RKO (cell line): ENCODE data around the gene PREP.

Source experiments
- DNase-seq: peaks from one replicate; pipeline ENCODE4 v3.0.0-alpha.2; 2016; ENCODE audit warnings: low spot score

Gene PREP

DNA sequence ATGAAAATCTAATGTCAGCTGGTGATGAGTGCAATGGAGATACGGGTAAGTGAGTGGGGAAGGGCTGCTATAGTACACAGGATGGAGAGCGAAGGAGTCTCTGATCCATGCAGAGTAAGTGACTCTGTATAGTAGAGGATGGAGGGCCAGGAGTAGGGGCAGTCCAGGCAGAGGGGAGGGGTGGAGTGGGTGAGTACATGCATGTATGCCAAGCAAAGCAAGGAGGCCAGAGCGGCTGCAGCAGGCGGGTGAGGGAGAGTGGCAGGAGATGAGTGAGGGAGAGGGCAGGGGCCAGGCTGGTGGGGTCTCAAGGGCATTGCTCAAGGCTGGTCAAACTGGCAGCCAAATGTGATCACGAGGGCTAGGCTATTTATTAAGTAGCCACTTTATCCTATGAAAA is 94.0 kb downstream of the PREP start:
- no peak for DNase-seq

DNA sequence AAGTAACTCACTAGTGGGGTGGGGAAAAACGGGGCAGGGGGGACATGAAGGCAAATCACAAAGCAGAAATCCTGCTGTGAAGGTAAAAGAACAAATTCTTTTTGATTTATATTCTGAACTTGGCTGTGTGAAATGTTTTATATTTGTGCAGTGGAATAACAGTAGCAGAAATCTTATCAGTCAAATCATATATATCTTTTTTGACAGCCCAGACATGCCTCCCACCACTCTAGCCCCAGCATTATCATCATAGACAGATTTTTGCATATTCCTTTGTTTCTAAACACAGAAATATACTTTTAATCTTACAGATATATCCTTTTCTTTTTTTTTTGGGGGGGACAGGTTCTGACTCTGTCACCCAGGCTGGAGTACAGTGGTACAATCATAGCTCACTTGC is 97.4 kb downstream of the PREP start:
- DNase-seq: no peak

DNA sequence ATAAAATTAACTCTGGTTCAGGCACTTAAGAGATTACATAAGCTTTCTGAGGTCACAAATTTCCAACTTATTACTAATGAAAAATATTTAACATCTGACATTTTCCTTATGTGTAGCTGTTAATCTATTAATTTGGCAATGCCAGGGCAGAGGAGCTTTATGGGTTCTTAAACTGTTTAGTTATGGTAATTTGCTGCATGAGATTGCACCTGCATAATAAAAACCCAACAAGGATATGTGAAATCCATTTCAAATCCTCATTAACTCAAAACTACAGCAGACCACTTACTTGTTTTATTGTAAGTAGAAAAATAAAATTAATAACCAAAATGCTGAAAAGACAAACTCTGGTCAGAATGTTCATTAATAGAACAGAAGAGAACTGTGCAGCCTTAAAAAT is 98.1 kb downstream of the PREP start:
- no peak for DNase-seq

DNA sequence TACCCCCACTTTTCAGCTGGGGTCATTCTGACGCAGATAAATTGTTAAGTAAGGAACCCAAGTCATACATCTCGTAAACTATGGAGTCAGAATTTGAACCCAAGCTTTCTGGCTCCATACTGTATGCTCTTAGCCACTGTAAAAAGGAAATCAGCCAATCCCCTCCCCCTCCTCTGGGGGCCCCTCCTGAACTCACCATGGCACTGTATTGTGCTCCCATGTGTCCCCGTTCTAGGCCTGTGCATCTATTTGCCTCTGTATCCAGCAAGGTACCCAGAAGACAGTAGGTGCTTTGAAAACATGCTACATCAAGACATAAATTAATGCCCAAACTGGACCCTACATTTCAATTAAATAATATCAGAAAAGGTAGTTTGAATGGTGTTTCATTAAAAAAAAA is 98.5 kb downstream of the PREP start:
- no peak for DNase-seq

DNA sequence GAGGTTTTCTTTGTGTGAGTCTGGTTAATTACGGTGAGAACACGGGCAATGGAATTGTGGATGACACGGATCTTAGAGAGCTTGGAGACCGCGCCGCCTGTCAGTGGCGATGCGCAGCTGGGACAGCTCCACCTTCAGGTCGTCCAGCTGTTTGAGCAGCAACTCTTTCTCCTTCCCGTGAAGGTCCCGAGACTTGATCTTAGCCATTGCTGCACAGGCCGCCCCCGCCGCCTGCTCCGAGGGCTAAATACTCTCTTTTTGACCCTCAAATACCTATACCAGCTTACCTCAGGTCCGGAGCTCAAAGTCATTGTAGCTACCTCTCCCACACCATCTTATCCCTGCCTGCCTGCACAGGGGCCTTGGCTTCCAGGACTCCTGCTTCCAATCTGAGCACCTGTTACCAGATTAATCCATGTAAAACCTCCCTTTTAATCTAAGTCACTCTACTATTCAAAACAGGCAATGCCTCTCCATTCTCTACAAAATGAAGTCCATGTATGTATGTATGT is 100.2 kb downstream of the PREP start:
- DNase-seq: no peak

DNA sequence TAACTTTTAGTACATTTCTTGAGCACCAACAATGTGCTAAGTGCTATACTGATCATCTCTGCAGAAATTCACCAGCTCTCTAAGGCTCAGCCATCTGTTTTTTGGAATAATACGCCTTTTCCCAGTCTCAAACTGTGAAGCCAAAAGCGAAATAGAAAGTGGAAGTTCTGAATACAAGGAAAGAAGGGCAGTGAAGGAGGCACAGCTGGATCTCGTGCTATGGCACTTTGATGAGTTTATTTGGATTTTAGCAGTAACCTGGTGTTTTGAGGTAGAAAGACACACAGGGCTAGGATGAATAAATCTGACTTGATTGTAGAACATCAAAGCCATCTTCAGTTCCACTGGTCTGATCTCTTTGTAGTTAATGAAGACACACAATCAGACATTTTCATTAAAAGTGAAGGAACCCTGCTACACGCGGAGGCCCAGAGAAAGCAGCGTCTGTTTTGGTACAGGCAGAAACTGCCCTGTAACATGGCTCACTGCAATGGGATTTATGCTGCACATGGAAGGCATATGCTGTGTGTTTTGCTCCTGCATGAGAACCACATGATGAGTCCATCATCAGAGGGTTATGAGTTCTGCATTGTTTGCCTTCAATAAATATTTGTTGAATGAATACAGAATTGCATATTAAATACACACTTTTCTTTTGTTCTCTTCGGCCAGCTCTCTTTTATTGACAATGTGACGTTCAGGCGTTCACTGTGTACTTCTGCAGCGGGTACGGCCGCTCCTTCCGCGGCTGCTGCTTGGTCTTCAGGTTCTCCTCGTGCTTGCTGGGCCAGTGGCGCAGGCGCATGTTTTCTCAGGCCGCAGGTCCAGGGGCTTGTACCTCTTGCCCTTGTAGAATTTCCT is 100.9 kb downstream of the PREP start:
- no peak for DNase-seq

DNA sequence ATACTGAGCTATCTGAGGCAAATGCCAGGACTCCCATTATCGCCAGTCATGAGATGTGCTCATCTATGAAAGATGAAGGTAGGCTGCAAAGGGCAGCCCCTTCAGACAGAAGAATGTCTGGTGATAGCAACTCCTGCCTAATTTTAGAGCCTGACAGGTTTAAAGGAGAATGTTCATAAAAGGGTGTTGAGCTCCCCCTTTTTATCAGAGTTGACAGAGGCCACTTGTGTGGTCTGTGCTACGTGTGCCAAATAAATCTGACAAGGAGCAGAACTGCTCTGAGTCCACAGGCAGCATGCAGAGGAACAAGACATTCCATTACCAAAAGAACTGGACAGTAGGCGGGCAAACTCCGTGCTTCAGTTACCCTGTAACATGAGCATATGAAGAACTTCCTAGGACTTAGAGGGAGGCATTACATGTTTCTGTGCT is 101.8 kb downstream of the PREP start:
- DNase-seq: no peak

DNA sequence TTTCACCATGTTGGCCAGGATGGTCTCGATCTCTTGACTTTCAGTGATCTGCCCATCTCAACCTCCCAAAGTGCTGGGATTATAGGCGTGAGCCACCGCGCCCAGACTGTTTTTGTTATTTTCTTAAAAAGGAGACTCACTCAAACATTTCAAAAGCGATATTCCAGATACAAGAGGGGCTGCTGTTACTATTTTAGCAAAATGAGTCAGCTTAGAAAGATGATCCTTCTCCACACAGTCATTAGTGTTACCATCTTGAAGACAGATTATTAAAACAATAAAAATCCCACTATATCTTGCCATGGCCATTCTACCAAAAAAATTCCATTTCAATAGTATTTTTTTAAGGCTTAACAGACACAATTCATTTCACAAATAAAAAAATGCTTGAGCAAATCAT is 102.8 kb downstream of the PREP start:
- DNase-seq: no peak

DNA sequence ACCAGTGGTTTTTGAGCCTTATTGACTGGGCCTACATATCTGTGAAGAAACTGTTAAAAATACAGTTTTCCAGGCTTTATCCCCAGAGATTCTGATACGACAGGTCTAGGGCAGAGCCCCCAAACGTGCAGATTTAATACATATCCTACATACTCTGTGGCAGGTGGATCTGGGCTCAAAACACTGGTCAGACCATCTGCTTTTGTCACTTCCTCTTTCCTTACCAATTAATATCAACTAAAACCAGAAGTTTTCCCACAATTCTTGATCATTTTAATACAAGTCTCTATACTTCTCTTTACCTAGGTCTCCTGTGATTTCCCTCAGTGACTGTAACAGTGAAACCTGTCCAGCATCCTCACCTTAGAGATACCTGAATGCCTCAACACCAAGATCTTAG is 108.8 kb downstream of the PREP start:
- no peak for DNase-seq

DNA sequence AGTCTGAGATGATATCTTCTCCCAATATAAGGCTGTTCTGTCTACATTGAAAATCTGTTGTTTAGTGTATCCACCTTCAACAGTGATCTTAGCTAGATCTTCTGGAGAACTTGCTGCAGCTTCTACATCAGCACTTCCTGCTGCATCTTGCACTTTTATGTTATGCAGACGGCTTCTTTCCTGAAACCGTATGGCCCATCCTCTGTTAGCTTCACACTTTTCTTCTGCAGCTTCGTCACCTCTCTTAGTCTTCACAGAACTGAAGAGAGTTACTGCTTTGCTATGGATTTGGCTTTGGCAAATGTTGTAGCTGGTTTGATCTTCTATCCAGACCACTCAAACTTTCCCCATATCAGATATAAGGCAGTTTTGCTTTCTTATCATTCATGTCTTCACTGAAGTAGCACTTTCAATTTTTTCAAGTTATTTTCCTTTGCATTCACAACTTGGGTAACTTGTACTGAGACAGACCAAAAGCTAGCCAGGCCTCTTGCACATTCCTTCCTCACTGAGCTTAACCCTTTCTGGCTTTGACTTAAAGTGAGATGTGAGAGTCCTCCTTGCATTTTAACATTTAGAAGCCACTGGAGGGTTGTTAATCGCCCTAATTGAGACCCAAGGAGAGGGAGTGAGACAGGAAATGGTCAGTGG is 110.1 kb downstream of the PREP start:
- no peak for DNase-seq

DNA sequence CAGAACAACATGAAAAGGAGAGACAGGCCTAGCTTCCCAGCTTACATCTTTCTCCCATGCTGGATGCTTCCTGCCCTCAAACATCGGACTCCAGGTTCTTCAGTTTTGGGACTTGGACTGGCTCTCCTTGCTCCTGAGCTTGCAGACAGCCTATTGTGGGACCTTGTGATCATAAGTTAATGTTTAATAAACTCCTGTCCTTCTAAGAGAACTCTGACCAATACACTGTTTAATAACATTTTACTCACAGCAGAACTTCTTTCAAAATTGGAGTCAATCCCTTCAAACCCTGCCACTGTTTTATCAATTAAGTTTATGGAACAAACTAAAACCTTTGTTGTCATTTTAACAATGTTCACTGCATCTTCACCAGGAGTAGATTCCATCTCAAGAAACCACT is 111.4 kb downstream of the PREP start:
- DNase-seq: no peak

DNA sequence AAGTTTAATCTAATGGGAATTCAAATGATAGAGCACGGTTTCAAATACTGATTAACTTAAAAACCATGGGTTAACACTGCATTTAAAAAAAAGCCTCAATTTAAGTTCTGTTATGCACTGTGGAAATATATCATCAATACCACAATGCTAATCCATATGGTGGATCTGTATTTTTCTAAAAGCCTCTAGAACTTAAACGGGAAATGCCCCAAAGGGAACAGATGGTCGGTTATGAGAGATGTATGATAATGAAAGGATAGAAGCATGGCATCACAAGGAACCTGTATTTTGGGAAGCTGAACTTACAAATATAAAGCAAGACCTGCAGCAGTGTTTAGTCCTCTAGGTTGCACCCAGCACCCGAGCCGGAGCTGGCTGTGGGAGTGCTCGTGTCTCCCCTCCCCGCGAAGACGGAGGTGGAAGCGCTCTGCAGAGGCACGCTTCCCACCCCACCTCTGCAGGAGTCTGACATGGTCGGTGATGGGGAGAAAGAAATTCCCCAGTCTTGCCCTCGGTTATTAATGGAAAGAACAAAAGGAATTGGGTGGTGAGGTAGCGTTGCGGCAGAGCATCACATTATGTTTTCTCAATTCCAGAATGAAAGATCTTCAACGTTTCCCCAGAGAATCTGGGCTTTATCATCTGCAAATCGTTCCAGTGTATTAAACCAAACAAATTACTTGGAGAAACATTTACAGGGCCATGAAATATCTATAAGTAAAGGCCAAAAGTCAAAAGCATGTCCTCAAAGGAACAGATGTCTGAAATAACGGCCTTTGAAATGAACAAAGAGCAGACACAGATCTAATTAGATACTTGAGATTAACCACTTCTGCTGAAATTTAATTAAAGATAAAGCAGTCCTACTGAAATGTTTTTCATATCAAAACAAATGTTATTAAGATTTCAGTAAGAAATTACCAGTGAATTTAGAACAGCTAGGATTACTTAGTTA is 120.0 kb downstream of the PREP start:
- DNase-seq: no peak

DNA sequence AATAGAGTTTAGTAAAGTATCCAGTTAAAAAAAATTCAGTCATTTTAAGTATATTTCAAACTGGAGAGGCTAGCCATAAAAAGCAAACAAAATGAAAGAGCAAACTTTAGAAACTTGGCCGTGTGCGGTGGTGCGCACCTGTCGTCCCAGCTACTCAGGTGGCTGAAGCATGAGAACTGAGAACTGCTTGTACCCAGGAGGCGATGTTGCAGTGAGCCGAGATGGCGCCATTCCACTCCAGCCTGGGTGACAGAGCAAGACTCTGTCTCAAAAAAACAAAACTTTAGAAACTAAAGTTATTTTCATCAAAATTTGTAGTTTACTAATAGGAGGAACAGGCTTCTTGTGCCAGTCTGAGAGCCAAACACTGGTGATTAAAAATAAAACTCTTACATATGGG is 122.8 kb downstream of the PREP start:
- DNase-seq: no peak

DNA sequence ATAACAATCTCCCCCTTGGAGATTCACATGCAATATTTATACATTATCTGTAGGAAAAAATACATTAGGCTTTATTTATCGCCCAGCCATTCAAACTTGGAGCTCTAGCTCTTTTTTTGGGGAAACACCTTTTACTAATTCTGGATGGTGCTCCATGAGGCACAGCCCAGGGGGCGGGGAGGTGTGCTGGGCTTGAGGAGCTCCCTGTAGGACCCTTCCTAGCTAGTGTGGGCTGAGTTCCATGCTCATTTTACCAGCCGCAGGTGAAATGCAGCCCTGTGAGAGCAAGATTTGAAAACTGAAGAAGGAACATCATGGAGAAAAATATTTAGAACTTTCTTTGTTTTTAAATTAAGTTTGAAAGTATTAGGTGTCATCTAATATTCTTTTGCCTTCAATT is 123.4 kb downstream of the PREP start:
- no peak for DNase-seq

DNA sequence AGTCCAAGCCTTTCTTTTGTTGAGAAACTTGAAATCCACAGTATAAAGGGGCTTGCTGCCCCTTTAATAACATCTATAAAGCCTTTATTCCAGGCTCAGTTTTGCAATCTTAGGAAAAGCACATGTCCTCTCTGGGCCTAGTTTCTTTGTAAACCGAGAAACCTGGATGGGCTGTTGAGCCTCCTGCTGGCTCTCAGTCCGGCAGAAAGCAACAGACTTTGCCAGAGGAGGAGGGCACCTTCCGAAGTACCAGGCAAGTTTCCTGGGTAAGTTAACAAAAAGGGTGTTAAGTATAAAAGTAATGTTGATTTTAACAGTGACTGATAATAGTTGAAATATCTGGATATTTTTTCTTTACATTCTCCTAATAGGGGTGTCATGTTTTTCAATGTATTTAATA is 124.1 kb downstream of the PREP start:
- no peak for DNase-seq

DNA sequence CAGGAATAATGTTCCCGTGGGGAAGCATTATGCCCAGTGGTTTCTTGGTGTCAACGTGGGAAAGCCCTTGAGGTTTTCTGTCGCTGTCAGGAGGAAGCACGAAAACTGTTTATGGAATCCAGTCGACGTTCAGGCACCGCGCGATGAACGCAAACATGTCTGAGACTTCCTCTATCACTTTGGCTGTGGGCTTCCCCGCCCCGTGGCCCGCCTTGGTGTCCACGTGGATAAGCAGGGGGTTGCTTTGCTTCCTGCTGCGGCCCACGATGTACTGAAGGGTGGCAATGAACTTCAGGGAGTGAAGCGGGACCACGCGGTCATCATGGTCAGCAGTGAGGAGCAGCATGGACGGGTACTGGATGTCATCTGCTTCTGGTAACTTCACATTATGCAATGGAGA is 124.8 kb downstream of the PREP start:
- DNase-seq: no peak

DNA sequence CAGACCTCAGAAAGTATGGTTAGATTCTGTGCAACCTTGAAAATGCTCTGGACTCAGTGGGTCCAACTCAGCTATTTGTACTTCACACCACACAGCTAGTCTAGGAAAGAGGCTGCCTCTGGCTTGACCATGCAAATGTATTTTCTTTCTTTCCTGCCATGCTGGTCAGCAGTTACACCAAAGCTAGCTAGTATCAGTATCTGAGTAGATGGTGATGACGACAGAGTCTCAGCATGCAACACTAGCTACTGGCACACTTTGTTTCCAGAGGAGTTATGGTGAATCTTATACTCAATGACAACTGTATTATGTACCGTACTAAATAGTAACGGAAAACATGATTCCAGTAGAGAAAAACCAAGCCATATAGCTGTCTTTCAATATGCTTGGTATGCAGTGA is 126.5 kb downstream of the PREP start:
- no peak for DNase-seq

DNA sequence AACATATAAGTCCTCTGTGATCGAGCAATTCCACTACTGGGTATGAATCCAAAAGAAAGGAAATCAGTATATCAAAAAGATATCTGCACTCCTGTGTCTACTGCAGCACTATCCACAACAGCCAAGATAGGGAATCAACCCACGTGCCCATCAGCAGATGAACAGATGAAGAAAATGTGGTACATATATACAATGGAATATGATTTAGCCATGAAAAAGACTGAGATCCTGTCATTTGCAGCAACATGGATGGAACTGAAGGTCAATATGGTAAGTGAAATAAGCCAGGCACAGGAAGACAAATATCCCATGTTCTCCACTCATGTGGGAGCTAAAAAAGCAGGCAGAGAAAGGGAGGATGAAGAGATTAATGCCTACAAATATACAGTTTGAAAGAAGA is 127.3 kb downstream of the PREP start:
- no peak for DNase-seq

DNA sequence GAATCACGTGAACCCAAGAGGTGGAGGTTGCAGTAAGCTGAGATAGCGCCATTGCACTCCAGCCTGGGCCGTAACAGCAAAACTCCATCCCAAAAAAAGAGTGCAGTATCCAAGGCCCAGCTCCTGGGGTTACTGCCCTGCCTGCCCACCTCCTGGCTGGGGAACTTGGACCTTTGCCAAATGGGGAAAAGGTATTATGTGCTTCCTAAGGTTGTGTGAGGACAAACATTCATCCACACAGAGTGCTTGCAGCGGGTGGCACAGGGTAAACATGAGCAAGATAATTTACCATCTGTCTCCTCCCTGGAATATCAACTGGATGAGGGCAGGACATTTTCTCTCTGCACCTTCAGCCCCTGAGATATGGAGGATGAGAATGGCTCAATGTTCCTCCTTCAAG is 128.2 kb downstream of the PREP start:
- DNase-seq: no peak

DNA sequence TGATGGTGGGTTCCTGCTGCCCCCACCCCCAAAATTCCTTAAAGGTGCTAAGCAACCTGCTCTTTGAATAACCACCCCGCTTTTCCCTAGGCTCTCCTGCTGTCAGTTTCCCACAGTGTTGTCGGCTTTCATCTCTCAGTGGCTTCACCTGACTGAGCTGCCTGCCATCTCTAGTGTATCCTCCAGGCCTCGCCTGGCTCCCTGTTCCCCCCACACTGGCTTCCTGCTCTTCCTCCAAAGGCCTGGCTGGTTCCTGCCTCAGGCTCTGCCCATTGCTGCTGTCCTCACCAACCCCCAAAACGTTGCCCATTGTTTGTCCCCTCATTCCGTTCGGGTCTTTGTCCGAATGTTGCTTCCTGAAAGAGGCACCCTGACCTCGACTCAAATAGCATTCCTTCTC is 129.3 kb downstream of the PREP start:
- no peak for DNase-seq

DNA sequence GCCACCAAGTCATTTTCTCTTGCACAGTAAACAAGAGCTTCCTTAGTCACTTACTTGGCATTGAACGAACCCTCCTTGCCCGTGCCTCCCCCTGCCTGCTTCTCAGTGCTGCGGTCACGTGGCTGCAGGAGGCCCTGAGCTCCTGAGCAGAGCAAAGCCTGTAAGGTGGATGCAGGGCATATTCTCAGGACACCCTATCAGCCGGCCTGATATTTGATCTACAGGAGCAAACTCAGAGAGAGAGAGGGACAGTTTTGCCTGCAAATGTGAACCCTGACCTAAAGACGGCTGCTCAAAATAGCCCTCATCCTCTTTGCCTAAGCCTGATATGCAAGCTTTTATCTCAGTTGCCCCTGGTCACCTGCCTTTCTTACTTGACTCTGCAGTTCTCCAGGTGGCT is 130.1 kb downstream of the PREP start:
- DNase-seq: no peak

DNA sequence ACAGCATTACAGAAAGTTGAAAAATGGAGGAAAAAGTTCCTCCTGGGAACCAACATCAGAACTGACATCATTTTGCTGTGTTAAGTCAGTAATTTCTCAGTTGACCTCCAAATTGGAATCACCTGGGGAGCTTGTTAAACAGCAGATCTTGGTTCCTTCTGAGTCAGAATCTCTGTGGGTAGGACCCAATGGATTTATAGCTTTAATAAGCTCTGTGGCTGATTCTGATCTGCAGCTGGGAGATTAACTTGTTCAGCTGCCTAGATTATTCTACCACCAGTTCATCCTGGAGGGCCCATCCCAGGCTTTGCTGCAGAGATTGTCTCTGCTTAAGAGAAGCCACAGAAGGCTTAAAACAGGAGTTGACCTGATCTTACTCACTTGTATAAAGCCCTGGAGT is 132.4 kb downstream of the PREP start:
- DNase-seq: no peak

DNA sequence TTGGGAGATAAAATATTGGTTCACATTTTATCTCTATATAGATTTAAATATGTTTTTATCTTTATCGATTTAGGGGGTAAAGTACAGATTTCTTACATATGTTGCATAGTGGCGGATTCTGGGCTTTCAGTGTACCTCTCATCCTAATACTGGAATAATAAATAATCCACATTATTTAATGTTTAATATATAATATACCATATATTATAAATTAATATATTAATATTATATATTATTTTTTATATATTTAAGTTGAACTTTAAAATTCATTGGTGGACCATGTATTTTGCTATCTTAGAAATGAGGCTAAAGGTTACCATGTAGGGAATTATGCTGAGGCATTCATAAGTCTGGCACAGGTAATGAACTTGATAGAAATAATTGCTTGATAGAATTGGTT is 133.5 kb downstream of the PREP start:
- no peak for DNase-seq
